ENCODE data around the gene TULP4.

TULP4 gene

GRCh38 chr6:158367816-158368215 is 55.6 kb downstream of the TULP4 start:
- Histone ChIP-seq H3K4me3 (ENCODE audit: low read depth, low read length) (no peak overlapping the region), H3K9ac (ENCODE audit: low read length) (no peak overlapping the region), H2BK5ac (ENCODE audit: low read depth, low read length, poor library complexity) (no peak overlapping the region), H3K79me2 (ENCODE audit: control insufficient read depth, insufficient read depth, low read length, poor library complexity) (peaks cover 1% of the 10 kb centered on the region), H3K4ac (ENCODE audit: low read depth, low read length) (no peak overlapping the region), H3K14ac (ENCODE audit: low read length) (no peak overlapping the region), H3K36me3 (ENCODE audit: control insufficient read depth in 1 of 2, insufficient read depth in 2 of 2, low read length in 2 of 2) (no peaks in the 10 kb centered on the region), H4K8ac (ENCODE audit: low read depth, low read length) (no peak overlapping the region), H3K23ac (ENCODE audit: low read length) (no peak overlapping the region), H2AK5ac (ENCODE audit: low read length) (no peak overlapping the region), H3K9me3 (ENCODE audit: insufficient read depth, low read depth, low read length) (no peaks in the 10 kb centered on the region), H2BK120ac (ENCODE audit: insufficient read depth, low read length, poor library complexity) (no peak overlapping the region), H2AFZ (ENCODE audit: insufficient read depth, low read length, poor library complexity) (no peak overlapping the region), H3K27me3 (ENCODE audit: insufficient read depth, low read length) (no peaks in the 10 kb centered on the region), H3K4me1 (ENCODE audit: control insufficient read depth in 1 of 2, insufficient read depth in 2 of 2, low read length in 2 of 2) (no peaks in the 10 kb centered on the region), H4K91ac (ENCODE audit: low read depth, low read length) (no peak overlapping the region), H3K27ac (ENCODE audit: low read depth, low read length) (no peak overlapping the region), H4K12ac (ENCODE audit: low read depth, low read length) (no peak overlapping the region), H2BK12ac (ENCODE audit: low read length) (no peak overlapping the region), H3K79me1 (ENCODE audit: low read length) (no peaks in the 10 kb centered on the region), H3K4me2 (ENCODE audit: low read length) (no peak overlapping the region), H3K18ac (ENCODE audit: low read length) (no peak overlapping the region)
- DNase-seq, result no peak
- WGBS (ENCODE audit: extremely low coverage, insufficient coverage, insufficient read length), result no CpG with 5 or more reads among the region's 6 CpGs

GRCh38 chr6:158369241-158369640 is 57.0 kb downstream of the TULP4 start:
- H3K14ac ChIP-seq (ENCODE audit: low read length), result no peak overlapping the region
- no peak overlapping the region for H2AFZ ChIP-seq (ENCODE audit: insufficient read depth, low read length, poor library complexity)
- no peak overlapping the region for H3K23ac ChIP-seq (ENCODE audit: low read length)
- H3K4ac ChIP-seq (ENCODE audit: low read depth, low read length), result no peak overlapping the region
- H3K79me2 ChIP-seq (ENCODE audit: control insufficient read depth, insufficient read depth, low read length, poor library complexity), result peaks cover 1% of the 10 kb centered on the region
- no peak overlapping the region for H2AK5ac ChIP-seq (ENCODE audit: low read length)
- no peak overlapping the region for H2BK120ac ChIP-seq (ENCODE audit: insufficient read depth, low read length, poor library complexity)
- H4K8ac ChIP-seq (ENCODE audit: low read depth, low read length), result no peak overlapping the region
- H3K4me1 ChIP-seq (ENCODE audit: control insufficient read depth in 1 of 2, insufficient read depth in 2 of 2, low read length in 2 of 2), result peaks cover 0 to 3% of the 10 kb centered on the region in 2 experiments
- no peak for DNase-seq
- no peak overlapping the region for H3K18ac ChIP-seq (ENCODE audit: low read length)
- no peak overlapping the region for H3K27ac ChIP-seq (ENCODE audit: low read depth, low read length)
- no CpG with 5 or more reads among the region's 4 CpGs for WGBS (ENCODE audit: extremely low coverage, insufficient coverage, insufficient read length)
- no peak overlapping the region for H4K91ac ChIP-seq (ENCODE audit: low read depth, low read length)
- H3K27me3 ChIP-seq (ENCODE audit: insufficient read depth, low read length), result no peaks in the 10 kb centered on the region
- H3K4me2 ChIP-seq (ENCODE audit: low read length), result no peak overlapping the region
- H3K4me3 ChIP-seq (ENCODE audit: low read depth, low read length), result no peak overlapping the region
- H3K9me3 ChIP-seq (ENCODE audit: insufficient read depth, low read depth, low read length), result no peaks in the 10 kb centered on the region
- H2BK12ac ChIP-seq (ENCODE audit: low read length), result no peak overlapping the region
- no peak overlapping the region for H4K12ac ChIP-seq (ENCODE audit: low read depth, low read length)
- H3K9ac ChIP-seq (ENCODE audit: low read length), result no peak overlapping the region
- H3K36me3 ChIP-seq (ENCODE audit: control insufficient read depth in 1 of 2, insufficient read depth in 2 of 2, low read length in 2 of 2), result no peaks in the 10 kb centered on the region
- no peak overlapping the region for H2BK5ac ChIP-seq (ENCODE audit: low read depth, low read length, poor library complexity)
- H3K79me1 ChIP-seq (ENCODE audit: low read length), result no peaks in the 10 kb centered on the region

- H3K9ac ChIP-seq (ENCODE audit: low read length), result no peak overlapping the region
- H3K36me3 ChIP-seq (ENCODE audit: control insufficient read depth in 1 of 2, insufficient read depth in 2 of 2, low read length in 2 of 2), result peaks cover 0 to under 1% of the 10 kb centered on the region in 2 experiments
- H3K4ac ChIP-seq (ENCODE audit: low read depth, low read length), result no peak overlapping the region
- no peak overlapping the region for H3K4me3 ChIP-seq (ENCODE audit: low read depth, low read length)
- H2AK5ac ChIP-seq (ENCODE audit: low read length), result no peak overlapping the region
- H3K14ac ChIP-seq (ENCODE audit: low read length), result no peak overlapping the region
- H2BK5ac ChIP-seq (ENCODE audit: low read depth, low read length, poor library complexity), result no peak overlapping the region
- H3K27ac ChIP-seq (ENCODE audit: low read depth, low read length), result no peak overlapping the region
- no peaks in the 10 kb centered on the region for H3K27me3 ChIP-seq (ENCODE audit: insufficient read depth, low read length)
- no peak overlapping the region for H4K8ac ChIP-seq (ENCODE audit: low read depth, low read length)
- H3K9me3 ChIP-seq (ENCODE audit: insufficient read depth, low read depth, low read length), result peaks cover under 1% of the 10 kb centered on the region
- no peak overlapping the region for H3K4me2 ChIP-seq (ENCODE audit: low read length)
- no peaks in the 10 kb centered on the region for H3K79me1 ChIP-seq (ENCODE audit: low read length)
- no peak overlapping the region for H2BK12ac ChIP-seq (ENCODE audit: low read length)
- H2AFZ ChIP-seq (ENCODE audit: insufficient read depth, low read length, poor library complexity), result no peak overlapping the region
- H2BK120ac ChIP-seq (ENCODE audit: insufficient read depth, low read length, poor library complexity), result no peak overlapping the region
- no peak overlapping the region for H3K18ac ChIP-seq (ENCODE audit: low read length)
- WGBS (ENCODE audit: extremely low coverage, insufficient coverage, insufficient read length), result no CpG with 5 or more reads among the region's 4 CpGs
- H3K79me2 ChIP-seq (ENCODE audit: control insufficient read depth, insufficient read depth, low read length, poor library complexity), result peaks cover 1% of the 10 kb centered on the region
- H4K12ac ChIP-seq (ENCODE audit: low read depth, low read length), result no peak overlapping the region
- peaks cover under 1 to 3% of the 10 kb centered on the region in 2 experiments for H3K4me1 ChIP-seq (ENCODE audit: control insufficient read depth in 1 of 2, insufficient read depth in 2 of 2, low read length in 2 of 2)
- H3K23ac ChIP-seq (ENCODE audit: low read length), result no peak overlapping the region
- no peak for DNase-seq
- no peak overlapping the region for H4K91ac ChIP-seq (ENCODE audit: low read depth, low read length)
Measured at GRCh38 chr6:158370805-158371204, 58.5 kb downstream of the TULP4 start.

- no peaks in the 10 kb centered on the region for H3K27me3 ChIP-seq (ENCODE audit: insufficient read depth, low read length)
- no peak overlapping the region for H3K9ac ChIP-seq (ENCODE audit: low read length)
- no peak overlapping the region for H3K18ac ChIP-seq (ENCODE audit: low read length)
- no peak overlapping the region for H3K4ac ChIP-seq (ENCODE audit: low read depth, low read length)
- H3K23ac ChIP-seq (ENCODE audit: low read length), result no peak overlapping the region
- H3K4me3 ChIP-seq (ENCODE audit: low read depth, low read length), result no peak overlapping the region
- DNase-seq, result no peak
- H2BK120ac ChIP-seq (ENCODE audit: insufficient read depth, low read length, poor library complexity), result no peak overlapping the region
- no peaks in the 10 kb centered on the region for H3K79me1 ChIP-seq (ENCODE audit: low read length)
- no peak overlapping the region for H3K14ac ChIP-seq (ENCODE audit: low read length)
- H4K8ac ChIP-seq (ENCODE audit: low read depth, low read length), result no peak overlapping the region
- H3K36me3 ChIP-seq (ENCODE audit: control insufficient read depth in 1 of 2, insufficient read depth in 2 of 2, low read length in 2 of 2), result peaks cover 0 to 5% of the 10 kb centered on the region in 2 experiments
- no peak overlapping the region for H2AK5ac ChIP-seq (ENCODE audit: low read length)
- H2BK5ac ChIP-seq (ENCODE audit: low read depth, low read length, poor library complexity), result no peak overlapping the region
- H4K12ac ChIP-seq (ENCODE audit: low read depth, low read length), result no peak overlapping the region
- no peak overlapping the region for H3K27ac ChIP-seq (ENCODE audit: low read depth, low read length)
- H3K79me2 ChIP-seq (ENCODE audit: control insufficient read depth, insufficient read depth, low read length, poor library complexity), result peaks cover 2% of the 10 kb centered on the region
- H3K4me1 ChIP-seq (ENCODE audit: control insufficient read depth in 1 of 2, insufficient read depth in 2 of 2, low read length in 2 of 2), result peaks cover 3 to 5% of the 10 kb centered on the region in 2 experiments
- H3K9me3 ChIP-seq (ENCODE audit: insufficient read depth, low read depth, low read length), result peaks cover 2% of the 10 kb centered on the region
- no peak overlapping the region for H4K91ac ChIP-seq (ENCODE audit: low read depth, low read length)
- no peak overlapping the region for H2BK12ac ChIP-seq (ENCODE audit: low read length)
- no peak overlapping the region for H3K4me2 ChIP-seq (ENCODE audit: low read length)
- H2AFZ ChIP-seq (ENCODE audit: insufficient read depth, low read length, poor library complexity), result no peak overlapping the region
- WGBS (ENCODE audit: extremely low coverage, insufficient coverage, insufficient read length), result no CpG with 5 or more reads among the region's 5 CpGs
Measured at GRCh38 chr6:158371261-158371660, 59.0 kb downstream of the TULP4 start.
